SJCRH30 (cell line): ENCODE measurements around the gene CD33. TPM values are rescaled to one million over a fixed set of nuclear protein-coding genes. Genes with fewer than 3 reads are reported as not detected.

Source experiments
- DNase-seq, 2 experiments: peaks; one replicate each; pipeline ENCODE4 v3.0.0-alpha.2; 2015 to 2020
- H3K27ac ChIP-seq: fragments of 250-450 bp; sonication (Bioruptor Pico); 2 replicates; pipeline ENCODE4 v1.5.1; 2020; ENCODE audit warnings: mild to moderate bottlenecking, moderate library complexity
- H3K27me3 ChIP-seq: fragments of 250-450 bp; sonication (Bioruptor Pico); 2 replicates; pipeline ENCODE4 v1.5.1; 2020; ENCODE audit warnings: mild to moderate bottlenecking, moderate library complexity
- H3K36me3 ChIP-seq: fragments of 250-450 bp; sonication (Bioruptor Pico); 2 replicates; pipeline ENCODE4 v1.5.1; 2020; ENCODE audit warnings: mild to moderate bottlenecking, moderate library complexity
- H3K4me1 ChIP-seq: fragments of 250-450 bp; sonication (Bioruptor Pico); 2 replicates; pipeline ENCODE4 v1.5.1; 2020; ENCODE audit warnings: mild to moderate bottlenecking, moderate library complexity
- H3K4me3 ChIP-seq: fragments of 250-450 bp; sonication (Bioruptor Pico); 2 replicates; pipeline ENCODE4 v1.5.1; 2020; ENCODE audit warnings: mild to moderate bottlenecking, moderate library complexity
- H3K9me3 ChIP-seq: fragments of 250-450 bp; sonication (Bioruptor Pico); replicated peaks from 2 replicates; pipeline ENCODE4 v1.5.1; 2020; ENCODE audit warnings: mild to moderate bottlenecking, moderate library complexity
- total RNA-seq: library from RNA; depleted of rRNA; stranded (reverse); fragments of >200 nt; shearing (Covaris generic); gene quantifications from 2 replicates; pipeline ENCODE4 v1.2.3, GENCODE V29; 2014

CD33 gene
- total RNA-seq, 1 experiment from 2014 or later = 0.89 TPM

DNA sequence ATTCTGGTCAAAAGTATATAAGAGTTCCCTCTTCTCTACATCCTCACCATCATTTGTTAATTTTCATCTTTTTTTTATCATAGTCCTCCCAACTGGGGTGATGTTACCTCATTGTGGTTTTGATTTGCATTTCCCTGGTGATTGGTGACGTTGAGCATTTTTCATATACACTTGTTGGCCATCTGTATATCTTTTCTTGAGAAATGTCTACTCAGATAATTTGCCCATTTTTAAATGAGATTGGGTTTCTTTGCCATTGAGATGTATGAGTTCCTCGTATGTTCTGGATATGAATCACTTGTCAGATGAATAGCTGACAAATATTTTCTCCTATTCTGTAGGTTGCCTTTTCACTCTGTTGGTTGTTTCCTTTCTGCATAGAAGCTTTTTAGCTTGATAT, 2.4 kb downstream of the CD33 start:
- no peak for DNase-seq
- Histone ChIP-seq H3K4me3 (no peak overlapping the region), H3K27ac (no peak overlapping the region), H3K36me3 (no peaks in the 10 kb centered on the region), H3K4me1 (no peaks in the 10 kb centered on the region), H3K27me3 (peaks cover 2% of the 10 kb centered on the region; the same call in 1 of the 2 replicates), H3K9me3 (no peaks in the 10 kb centered on the region)

DNA sequence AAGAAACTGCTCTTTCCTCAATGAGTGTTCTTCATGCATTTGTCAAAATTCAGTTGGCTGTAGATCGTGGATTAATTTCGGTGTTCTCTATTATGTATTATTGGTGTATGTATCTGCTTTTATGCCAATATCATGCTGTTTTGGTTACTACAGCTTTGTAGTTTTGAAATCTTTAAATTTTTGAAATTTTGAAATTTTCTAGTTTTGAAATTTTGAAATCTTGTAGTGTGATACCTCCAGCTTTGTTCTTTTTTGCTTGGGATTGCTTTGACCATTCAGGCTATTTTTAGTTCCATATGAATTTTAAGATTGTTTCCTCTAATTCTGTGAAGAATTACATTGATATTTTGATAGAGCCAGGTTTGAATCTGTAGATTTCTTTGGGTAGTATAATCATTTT, 3.1 kb downstream of the CD33 start:
- Histone ChIP-seq H3K9me3 (no peaks in the 10 kb centered on the region), H3K27ac (no peak overlapping the region), H3K27me3 (peaks cover 2% of the 10 kb centered on the region; the same call in 1 of the 2 replicates), H3K4me1 (no peaks in the 10 kb centered on the region), H3K36me3 (no peaks in the 10 kb centered on the region), H3K4me3 (no peak overlapping the region)
- no peak for DNase-seq

DNA sequence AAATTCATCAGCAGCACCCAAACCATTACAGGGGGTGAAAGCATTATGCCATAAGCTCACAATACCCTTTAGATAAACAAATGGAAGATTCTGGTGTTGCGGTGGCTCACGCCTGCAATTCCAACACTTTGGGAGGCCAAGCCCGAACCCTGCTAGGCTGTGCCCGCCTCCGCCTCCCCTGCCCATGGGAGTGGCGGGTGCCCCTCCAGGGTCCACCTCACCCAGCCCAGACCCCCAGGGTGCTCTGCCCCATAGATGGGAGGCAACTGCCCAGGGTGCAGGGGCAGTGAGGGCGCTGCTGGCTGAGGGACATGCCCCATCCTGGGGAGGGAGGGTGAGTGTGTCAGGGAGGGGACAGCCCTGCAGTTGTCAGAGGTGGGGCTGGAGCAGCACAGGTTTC, 16.0 kb downstream of the CD33 start:
- Histone ChIP-seq H3K4me3 (no peak overlapping the region), H3K27ac (no peak overlapping the region), H3K36me3 (no peaks in the 10 kb centered on the region), H3K27me3 (peaks cover 5% of the 10 kb centered on the region; the same call in 1 of the 2 replicates), H3K4me1 (no peaks in the 10 kb centered on the region), H3K9me3 (no peaks in the 10 kb centered on the region)
- no peak for DNase-seq

DNA sequence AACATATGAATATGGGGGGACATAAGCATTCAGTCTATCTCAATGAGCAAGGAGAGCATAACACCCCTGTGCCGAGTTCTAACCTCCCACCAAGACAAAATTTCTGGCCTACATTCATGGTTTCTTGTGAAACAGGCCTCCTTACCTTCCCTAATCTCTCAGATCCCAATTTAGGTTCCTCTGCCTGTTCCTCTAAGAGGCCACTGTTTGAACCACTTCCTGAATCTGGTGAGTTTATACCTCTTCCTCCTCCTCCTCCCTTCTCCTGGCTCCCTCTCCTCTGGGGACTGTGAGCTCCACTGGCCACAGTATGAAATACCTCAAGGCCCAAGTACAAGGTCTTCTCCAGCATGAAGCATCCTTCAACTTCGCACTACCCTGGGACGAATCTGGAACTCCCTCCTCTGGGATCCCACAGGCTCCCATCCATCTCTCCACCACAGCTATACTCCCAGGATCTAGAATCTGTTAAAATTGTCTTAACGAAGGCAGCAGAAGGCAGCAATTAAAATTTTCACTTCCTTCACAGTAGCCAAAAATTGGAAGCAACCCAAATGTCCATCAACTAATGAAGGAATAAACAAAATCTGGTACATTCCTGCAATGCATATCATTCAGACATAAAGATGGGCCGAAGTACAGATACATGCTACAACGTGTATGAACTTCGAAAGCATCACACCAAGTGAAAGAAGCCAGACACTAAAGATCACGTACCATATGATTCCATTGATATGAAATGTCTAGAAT, 18.2 kb downstream of the CD33 start:
- H3K4me1 ChIP-seq = no peaks in the 10 kb centered on the region
- H3K9me3 ChIP-seq = no peaks in the 10 kb centered on the region
- H3K36me3 ChIP-seq = no peaks in the 10 kb centered on the region
- H3K27me3 ChIP-seq = peaks cover 5% of the 10 kb centered on the region; the same call in 1 of the 2 replicates
- no peak for DNase-seq
- no peak overlapping the region for H3K4me3 ChIP-seq
- H3K27ac ChIP-seq = no peak overlapping the region

DNA sequence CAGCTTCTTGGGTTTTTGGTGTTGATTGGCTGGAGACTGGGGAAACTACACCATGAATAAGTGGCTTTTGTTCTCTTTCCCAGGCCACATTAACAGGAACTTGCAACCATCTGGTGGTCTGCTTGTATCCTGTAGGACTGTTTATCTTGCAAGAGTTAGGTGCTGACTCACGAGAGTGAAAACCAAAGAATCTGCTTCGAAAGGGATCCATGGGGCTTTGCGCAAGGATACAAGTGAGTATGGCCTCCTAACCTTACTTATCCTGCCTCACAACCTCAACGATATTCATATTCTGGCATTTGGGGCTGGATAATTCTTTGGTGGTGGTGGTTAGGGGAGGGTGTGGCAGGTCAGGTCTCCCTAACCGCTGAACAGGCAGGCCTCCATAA, 21.3 kb downstream of the CD33 start:
- no peak for DNase-seq
- Histone ChIP-seq H3K27ac (no peak overlapping the region), H3K36me3 (no peaks in the 10 kb centered on the region), H3K4me3 (no peak overlapping the region), H3K4me1 (no peaks in the 10 kb centered on the region), H3K27me3 (no peaks in the 10 kb centered on the region), H3K9me3 (no peaks in the 10 kb centered on the region)

DNA sequence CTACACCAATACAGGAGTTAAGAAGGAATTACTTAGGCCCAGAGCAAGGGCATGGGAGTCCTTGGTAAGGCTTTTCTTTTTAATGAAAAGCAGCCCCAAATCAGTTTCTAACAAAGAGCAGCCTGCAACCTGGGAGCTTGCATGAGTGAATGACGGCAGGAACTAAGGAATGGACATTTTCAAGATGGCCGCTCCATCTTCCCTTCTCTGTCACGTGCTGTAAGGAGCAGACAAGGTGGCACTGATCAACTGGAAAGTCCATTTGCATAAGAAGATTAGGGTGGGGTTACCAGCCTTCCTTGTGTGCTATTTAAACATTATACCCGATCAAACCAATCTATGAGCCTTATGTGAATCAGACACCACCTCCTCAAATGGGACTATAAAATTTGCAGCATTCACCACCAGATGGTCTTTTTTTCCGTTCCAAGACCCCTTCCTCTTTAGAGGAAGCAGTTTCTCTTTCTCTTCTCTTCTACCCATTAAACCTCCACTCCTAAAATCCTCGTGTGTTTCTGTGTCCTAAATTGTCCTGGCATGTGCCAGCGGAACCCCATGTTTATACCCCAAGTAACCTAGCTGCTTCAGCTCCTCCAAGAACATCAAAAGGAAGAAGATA, 23.2 kb downstream of the CD33 start:
- H3K27me3 ChIP-seq = no peaks in the 10 kb centered on the region
- H3K27ac ChIP-seq = no peak overlapping the region
- H3K36me3 ChIP-seq = no peaks in the 10 kb centered on the region
- no peak overlapping the region for H3K4me3 ChIP-seq
- no peak for DNase-seq
- H3K4me1 ChIP-seq = no peaks in the 10 kb centered on the region
- H3K9me3 ChIP-seq = no peaks in the 10 kb centered on the region

DNA sequence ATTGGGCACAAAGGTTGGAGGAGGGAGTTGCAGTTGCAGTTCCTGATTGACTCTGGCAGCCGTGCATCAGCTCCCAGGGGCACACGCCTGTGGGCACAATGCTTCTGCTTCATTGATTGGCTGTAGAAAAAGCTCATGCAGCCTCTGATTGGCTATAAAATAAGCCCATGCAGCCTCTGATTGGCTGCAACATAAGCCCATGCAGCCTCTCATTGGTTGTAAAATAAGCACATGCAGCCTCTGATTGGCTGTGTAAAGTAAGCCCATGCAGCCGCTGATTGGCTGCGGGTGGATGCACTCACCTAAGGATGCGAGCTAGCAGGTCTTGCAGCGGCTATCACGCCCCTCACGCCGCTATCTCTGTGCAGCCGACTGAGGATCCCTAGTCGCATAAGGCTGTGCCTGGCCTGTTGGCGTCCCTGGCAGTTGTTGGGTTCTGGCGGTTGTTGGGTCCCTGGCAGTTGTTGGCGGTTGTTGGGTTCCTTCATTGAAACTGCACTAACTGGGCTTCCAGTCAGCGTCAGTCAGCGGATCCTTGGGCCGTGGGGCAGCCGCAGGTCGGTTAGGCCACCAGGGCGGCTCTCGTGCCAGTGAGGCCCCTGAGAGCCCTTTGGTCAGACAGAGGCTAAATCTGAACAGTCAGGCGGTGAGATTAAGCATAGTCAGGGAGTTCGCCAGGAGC, 26.0 kb downstream of the CD33 start, which contains the start of gene SIGLECL1:
SIGLECL1 (plus strand) TSS at position 295 of the 682 bp plus-strand sequence. CDS start 12,993 bp downstream, outside the sequence.
- Histone ChIP-seq H3K27ac (no peak within 1 kb of the TSS), H3K36me3 (no peaks in the 10 kb centered on the region), H3K9me3 (no peaks in the 10 kb centered on the region), H3K4me3 (no peak within 1 kb of the TSS), H3K4me1 (no peaks in the 10 kb centered on the region), H3K27me3 (no peaks in the 10 kb centered on the region)
- peak; percentile 11 to 12 for DNase-seq

DNA sequence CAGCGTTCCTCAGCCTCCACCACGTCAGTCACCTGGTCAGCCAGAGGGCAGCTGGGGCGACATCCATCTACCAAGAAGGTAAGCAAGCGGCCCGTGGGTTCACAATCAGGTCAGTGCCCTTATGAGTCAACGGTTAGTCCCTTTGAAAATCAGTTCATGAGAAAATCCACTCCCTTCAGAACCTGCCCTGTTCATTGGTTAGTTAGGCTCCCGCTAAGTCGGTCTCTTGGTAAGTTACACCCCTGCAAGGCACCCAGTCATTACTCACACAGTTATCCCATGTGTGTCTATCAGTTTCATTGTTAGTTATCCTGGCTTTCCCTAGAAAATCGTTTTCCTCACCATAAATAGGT, 26.6 kb downstream of the CD33 start:
- H3K27me3 ChIP-seq = no peaks in the 10 kb centered on the region
- DNase-seq = no peak
- no peaks in the 10 kb centered on the region for H3K4me1 ChIP-seq
- H3K27ac ChIP-seq = no peak overlapping the region
- no peaks in the 10 kb centered on the region for H3K9me3 ChIP-seq
- no peaks in the 10 kb centered on the region for H3K36me3 ChIP-seq
- no peak overlapping the region for H3K4me3 ChIP-seq

DNA sequence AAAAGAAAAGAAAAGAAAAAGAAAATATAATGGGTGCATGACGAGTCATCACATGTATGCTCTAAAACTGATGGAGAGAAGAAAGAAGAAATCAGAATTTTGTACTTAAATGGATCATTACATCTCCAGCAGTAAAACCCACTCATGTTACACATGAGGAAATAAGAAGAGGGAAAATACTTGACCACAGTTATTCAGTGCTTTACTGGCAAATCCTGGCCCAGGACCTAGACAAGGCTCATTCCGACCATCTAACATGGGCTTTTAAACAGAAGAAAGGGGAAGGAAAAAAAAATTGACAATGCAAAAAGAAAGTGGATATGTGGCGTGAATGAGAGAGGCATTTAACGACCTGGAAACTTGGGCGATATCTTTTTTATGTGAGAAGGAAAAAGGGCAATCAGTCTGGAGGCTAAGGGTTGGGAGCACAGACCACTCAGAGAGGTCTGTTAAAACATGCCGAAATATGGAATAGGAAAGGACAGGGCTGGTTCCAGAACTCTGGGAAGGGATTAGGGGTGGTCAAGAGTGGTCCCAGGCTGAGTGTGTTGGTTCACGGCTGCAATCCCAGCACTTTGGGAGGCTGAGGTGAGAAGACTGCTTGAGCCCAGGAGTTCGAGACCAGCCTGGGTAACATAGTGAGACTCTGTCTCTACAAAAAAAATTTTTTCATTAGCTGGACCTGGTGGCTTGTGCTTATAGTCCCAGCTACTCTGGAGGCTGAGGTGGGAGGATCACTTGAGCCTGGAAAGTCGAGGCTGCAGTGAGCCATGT, 27.6 kb downstream of the CD33 start:
- H3K27me3 ChIP-seq = no peaks in the 10 kb centered on the region
- H3K4me1 ChIP-seq = no peaks in the 10 kb centered on the region
- DNase-seq = no peak
- no peak overlapping the region for H3K4me3 ChIP-seq
- no peaks in the 10 kb centered on the region for H3K36me3 ChIP-seq
- no peaks in the 10 kb centered on the region for H3K9me3 ChIP-seq
- H3K27ac ChIP-seq = no peak overlapping the region

DNA sequence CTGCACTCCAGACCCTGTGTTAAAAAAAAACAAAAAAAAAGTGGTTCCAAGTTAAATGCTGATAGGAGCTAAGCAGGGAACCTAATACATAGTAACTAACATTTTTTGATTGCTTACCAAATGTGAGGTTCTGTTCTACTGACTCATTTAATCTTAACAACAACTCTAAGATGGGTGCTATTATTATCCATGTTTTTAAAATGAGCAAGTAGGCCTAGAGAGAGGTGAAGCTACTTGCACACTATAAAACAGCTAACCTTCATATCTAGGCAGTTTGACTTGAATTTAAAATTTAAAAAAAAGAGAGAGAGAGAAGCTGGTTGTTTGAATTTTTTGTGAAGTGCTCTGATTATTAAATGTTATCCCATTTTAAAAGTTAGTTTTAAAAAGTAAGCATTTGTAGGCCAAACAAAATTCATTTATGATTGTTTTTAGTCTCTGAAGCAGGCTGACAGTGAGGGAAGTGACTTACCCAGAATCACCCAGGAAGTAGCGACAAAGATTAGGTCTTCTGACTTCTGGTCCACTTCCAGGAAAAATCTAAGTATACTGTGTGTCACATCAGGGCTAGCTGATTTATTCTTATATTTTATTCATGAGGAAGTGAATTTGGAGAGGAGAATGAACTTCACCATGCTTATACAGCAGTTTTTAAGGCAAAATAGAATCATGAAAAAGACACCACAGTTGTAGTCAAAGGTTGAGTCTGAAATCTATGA, 28.4 kb downstream of the CD33 start:
- H3K27ac ChIP-seq = no peak overlapping the region
- H3K4me3 ChIP-seq = no peak overlapping the region
- no peaks in the 10 kb centered on the region for H3K9me3 ChIP-seq
- no peaks in the 10 kb centered on the region for H3K27me3 ChIP-seq
- DNase-seq = no peak
- H3K4me1 ChIP-seq = no peaks in the 10 kb centered on the region
- H3K36me3 ChIP-seq = no peaks in the 10 kb centered on the region

DNA sequence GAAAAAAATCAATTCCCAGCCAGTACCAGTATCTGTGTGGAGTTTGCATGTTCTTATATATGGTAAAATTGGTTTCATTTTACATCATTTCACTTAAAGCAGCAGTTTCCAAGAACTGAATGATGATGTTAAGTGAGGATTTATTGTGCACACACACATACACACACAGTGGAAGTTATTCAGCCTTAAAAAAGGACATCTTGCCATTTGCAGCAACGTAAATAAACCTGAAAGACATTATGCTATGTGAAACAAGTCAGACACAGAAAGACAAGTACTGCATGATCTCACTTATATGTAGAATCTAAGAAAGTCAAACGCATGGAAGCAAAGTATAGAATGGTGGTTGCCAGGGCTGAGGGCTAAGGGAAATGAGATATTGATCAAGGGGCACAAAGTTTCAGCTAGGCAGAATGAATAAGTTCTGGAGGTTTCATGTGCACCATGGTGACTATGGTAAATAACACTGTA, 31.3 kb downstream of the CD33 start:
- Histone ChIP-seq H3K4me3 (no peak overlapping the region), H3K4me1 (no peaks in the 10 kb centered on the region), H3K9me3 (no peaks in the 10 kb centered on the region), H3K36me3 (no peaks in the 10 kb centered on the region), H3K27ac (no peak overlapping the region), H3K27me3 (peaks cover 3% of the 10 kb centered on the region; the same call in 1 of the 2 replicates)
- no peak for DNase-seq

DNA sequence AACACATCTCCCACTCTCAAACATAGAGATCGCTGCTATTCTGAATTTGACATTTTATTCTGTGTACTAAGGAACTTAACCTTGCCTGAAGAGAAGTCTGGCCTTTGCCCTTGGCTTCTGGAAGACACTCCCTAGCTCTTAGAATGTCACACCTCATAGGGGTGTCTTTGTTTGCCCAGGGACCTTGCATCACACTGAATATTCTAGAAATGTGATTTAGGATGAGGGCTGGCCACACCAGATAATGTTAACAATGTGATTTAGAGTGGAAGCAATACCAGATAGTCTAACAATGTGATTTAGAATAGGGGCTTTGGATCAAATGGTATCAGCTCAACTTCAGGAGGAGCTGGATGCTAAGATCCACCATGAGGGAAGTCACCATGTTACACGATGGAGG, 32.6 kb downstream of the CD33 start:
- no peak overlapping the region for H3K27ac ChIP-seq
- no peaks in the 10 kb centered on the region for H3K36me3 ChIP-seq
- H3K4me3 ChIP-seq = no peak overlapping the region
- no peaks in the 10 kb centered on the region for H3K4me1 ChIP-seq
- peaks cover 6% of the 10 kb centered on the region; the same call in 1 of the 2 replicates for H3K27me3 ChIP-seq
- no peak for DNase-seq
- no peaks in the 10 kb centered on the region for H3K9me3 ChIP-seq

DNA sequence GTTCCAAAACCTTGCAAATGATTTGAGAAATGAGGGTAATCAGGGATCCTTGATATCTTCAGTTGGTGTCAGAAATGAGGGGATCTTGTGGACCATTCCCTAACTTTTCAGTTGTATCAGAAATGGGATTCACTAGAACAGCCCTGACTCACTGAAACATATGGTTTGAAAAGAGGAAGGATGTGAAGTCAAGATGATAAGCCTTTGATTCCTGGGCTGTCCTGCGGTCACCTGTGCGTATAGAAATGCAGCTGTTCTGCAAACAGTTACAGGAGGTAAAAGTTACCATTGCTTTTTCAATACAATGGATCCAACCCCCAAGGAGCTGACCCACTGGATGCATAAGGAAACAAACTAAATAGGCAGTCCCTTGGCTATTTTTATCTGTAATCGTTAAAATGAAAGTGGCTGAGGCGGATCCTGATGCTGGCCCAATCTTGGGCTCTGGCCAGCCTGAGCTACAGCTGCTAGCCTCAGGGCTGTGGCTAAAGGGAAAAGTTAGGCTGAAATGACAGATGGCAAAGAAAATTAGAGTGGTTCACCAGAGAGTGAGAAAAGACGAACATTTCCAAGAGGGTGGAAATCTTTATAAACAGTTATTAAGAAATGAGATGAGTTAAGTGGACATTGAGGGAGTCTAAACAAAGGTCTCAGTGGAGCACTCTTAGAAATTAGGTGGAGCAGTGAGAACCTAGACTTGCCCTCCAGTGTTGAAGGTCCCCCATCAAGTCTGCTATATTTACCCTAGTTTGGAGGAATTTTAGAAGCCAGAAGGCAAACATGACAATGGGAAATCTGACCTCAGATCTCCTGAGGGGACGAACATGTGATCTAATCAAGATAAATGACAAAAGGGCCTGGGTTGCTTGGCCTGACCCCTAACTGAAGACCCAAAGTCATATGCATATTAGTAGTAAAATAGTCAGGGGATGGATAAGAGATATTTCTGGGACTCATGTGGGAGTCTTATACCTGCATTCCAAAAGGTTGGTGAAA, 33.6 kb downstream of the CD33 start:
- no peaks in the 10 kb centered on the region for H3K36me3 ChIP-seq
- H3K4me1 ChIP-seq = no peaks in the 10 kb centered on the region
- peak in 1 of 2 experiments; percentile 12 for DNase-seq
- no peak overlapping the region for H3K4me3 ChIP-seq
- H3K9me3 ChIP-seq = no peaks in the 10 kb centered on the region
- H3K27ac ChIP-seq = no peak overlapping the region
- peaks cover 6% of the 10 kb centered on the region; the same call in 1 of the 2 replicates for H3K27me3 ChIP-seq
